Muscle layer of colon (tissue), 2 donors: Measurements from ENCODE around the gene KLHL13.

Source experiments
- H3K27ac ChIP-seq: one replicate; pipeline ENCODE4 v1.7.0; 2013; ENCODE audit warnings: low read depth, mild to moderate bottlenecking, low read length, moderate library complexity
- H3K27me3 ChIP-seq, 2 donors: one replicate each; pipeline ENCODE4 v1.7.0; 2013; ENCODE audit warnings: low read length in 2 of 2, mild to moderate bottlenecking in 2 of 2; ENCODE audit not compliant: insufficient read depth in 2 of 2, control insufficient read depth in 1 of 2
- H3K36me3 ChIP-seq: one replicate; pipeline ENCODE4 v1.7.0; 2013; ENCODE audit warnings: mild to moderate bottlenecking, low read length; ENCODE audit not compliant: insufficient read depth
- H3K4me1 ChIP-seq: one replicate; pipeline ENCODE4 v1.7.0; 2013; ENCODE audit warnings: mild to moderate bottlenecking, low read length; ENCODE audit not compliant: insufficient read depth
- H3K4me3 ChIP-seq, 2 donors: one replicate each; pipeline ENCODE4 v1.7.0; 2013; ENCODE audit warnings: low read length in 2 of 2, low read depth in 1 of 2, mild to moderate bottlenecking in 1 of 2, moderate library complexity in 1 of 2
- H3K9ac ChIP-seq: one replicate; pipeline ENCODE4 v1.7.0; 2013; ENCODE audit warnings: low read length
- H3K9me3 ChIP-seq: one replicate; pipeline ENCODE4 v1.7.0; 2013; ENCODE audit warnings: mild to moderate bottlenecking, low read length
- donor health status: abdominal sarcoma.
- donor health status: Adenocarcinoma of cecum.

Gene KLHL13

DNA sequence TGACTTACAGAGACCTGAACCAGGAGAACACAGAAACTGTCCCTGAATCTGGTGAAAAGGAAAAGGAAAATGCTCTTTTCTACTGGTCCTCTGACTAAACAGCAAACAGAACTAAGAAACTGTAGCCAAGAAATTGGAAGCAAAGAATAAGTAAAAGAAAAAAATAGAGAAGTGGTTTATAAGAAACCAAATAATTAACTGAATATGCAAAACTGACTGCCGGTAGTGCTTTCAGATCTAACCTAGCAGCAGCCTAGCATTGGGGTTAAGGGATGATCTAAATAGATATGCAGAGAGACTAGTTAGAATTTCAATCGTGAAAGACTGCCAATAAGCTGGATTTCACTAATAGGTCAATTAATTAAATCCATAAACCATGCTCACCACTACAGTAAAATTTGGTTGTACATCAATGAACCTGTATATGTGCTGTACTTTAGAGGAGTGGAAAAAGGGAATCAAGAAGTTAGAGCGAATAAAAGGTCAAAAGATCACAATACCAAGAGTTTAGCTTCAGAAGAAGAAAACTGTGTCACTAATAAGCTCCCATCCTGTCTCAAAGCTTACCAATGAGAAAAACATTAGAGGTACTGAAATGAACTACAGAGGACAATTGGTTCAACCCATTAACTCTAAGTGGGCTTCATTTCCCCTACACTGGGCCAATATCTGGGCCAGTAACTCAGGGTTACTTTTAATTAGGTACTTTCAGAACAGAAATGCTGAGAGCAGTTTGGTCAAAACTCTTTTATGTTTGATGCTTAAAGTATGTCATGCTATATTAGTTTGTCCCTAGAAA, 53.6 kb downstream of the KLHL13 start:
- H3K9me3 ChIP-seq, result no peaks in the 10 kb centered on the region
- no peaks in the 10 kb centered on the region for H3K36me3 ChIP-seq
- no peak overlapping the region for H3K27ac ChIP-seq
- H3K4me3 ChIP-seq, result no peak overlapping the region
- no peaks in the 10 kb centered on the region for H3K27me3 ChIP-seq
- H3K4me1 ChIP-seq, result no peaks in the 10 kb centered on the region
- no peak overlapping the region for H3K9ac ChIP-seq

DNA sequence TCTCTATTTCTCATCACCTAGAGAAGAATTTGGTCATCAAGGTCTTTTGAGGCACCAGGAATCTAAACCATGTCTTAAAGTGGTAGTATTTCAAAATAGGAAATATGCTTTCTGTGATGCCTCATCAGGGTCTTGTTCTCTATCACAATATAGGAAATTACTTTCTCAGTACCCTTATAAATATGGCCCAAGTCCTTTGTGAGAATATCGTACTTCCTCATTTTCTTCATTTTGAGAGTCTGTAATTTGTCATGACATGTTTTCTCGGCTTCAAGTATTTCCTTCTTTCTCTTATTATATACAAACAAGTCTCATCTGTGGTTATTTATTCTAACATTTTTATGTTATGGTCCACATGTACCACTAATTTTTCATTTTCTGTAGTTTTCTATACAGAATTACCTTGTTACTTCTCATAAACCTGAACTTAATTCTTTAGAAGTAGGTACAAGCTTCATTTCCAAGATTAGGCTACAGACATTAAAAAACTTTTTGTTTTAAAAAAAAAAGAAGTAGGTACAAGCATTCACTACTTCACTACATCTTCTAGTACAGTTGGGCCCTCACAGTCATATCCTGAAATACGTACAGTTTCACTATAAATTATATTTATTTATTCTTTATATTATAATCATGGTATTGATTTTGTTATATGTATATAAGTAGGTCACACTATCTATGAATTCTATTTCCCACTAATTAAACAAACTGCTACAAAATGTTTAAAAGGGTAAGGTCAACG, 54.4 kb downstream of the KLHL13 start:
- H3K9me3 ChIP-seq, result no peaks in the 10 kb centered on the region
- H3K36me3 ChIP-seq, result no peaks in the 10 kb centered on the region
- H3K4me1 ChIP-seq, result no peaks in the 10 kb centered on the region
- no peak overlapping the region for H3K9ac ChIP-seq
- no peak overlapping the region for H3K27ac ChIP-seq
- no peaks in the 10 kb centered on the region for H3K27me3 ChIP-seq
- no peak overlapping the region for H3K4me3 ChIP-seq

DNA sequence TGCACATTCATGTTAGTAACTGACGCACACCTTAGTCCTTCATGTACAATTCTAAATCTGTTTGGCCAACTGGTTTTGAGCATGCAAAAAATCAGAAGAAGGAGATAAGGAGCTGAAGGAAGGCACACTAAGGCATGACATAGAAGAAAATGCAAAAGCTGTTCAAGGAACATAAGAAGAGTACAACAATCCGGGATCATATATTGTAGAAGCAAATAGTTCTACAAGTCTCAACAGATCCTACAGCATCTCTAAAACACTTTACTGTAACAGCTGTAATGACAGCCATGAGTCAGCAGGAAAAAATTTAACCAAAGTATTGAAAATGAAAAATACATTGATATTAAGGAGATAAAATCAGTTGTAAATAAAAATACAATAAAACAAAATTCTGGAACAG, 57.7 kb downstream of the KLHL13 start:
- Histone ChIP-seq H3K27me3 (no peaks in the 10 kb centered on the region), H3K4me3 (no peak overlapping the region), H3K9ac (no peak overlapping the region), H3K9me3 (no peaks in the 10 kb centered on the region), H3K36me3 (no peaks in the 10 kb centered on the region), H3K27ac (no peak overlapping the region), H3K4me1 (no peaks in the 10 kb centered on the region)

DNA sequence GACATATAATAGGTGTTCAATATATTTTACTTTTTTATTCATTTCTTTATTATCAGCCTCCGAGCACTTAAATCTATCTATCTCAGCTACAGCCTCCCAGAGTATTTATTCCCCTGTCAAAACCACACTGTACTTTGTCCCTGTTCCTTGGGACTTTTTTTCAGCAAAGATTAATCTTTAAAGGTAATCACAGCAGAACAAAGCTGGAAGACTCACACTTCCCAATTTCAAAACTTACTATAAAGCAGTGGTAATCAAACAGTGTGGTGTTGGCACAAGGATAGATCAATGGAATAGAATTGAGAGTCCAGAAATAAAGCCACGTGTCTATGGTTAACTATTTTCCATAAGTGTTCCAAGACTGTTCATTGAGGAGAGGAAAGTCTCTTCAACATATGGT, 59.7 kb downstream of the KLHL13 start:
- Histone ChIP-seq H3K4me1 (no peaks in the 10 kb centered on the region), H3K27ac (no peak overlapping the region), H3K36me3 (no peaks in the 10 kb centered on the region), H3K27me3 (no peaks in the 10 kb centered on the region), H3K9ac (no peak overlapping the region), H3K4me3 (no peak overlapping the region), H3K9me3 (no peaks in the 10 kb centered on the region)

DNA sequence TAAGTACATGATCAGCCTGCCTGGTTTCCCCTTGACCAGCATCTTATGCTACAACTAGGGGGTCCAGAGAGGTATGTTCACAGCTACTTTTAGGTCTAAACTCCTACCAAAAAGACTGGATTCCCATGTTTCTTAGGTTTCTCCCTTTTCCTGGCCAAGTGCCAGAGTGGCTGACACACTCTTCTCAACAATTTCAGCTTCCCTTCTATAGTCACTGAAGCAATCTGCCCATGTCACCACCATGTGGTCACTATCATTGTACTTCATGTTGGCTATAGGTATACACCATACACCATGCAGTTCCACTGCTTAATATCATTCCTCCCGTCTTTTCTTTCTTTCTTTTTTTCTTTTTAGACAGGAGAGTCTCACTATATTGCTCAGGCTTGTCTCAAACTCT, 66.9 kb downstream of the KLHL13 start:
- H3K9ac ChIP-seq, result no peak overlapping the region
- H3K27ac ChIP-seq, result no peak overlapping the region
- H3K4me3 ChIP-seq, result no peak overlapping the region
- H3K9me3 ChIP-seq, result no peaks in the 10 kb centered on the region
- no peaks in the 10 kb centered on the region for H3K4me1 ChIP-seq
- no peaks in the 10 kb centered on the region for H3K36me3 ChIP-seq
- H3K27me3 ChIP-seq, result no peaks in the 10 kb centered on the region

DNA sequence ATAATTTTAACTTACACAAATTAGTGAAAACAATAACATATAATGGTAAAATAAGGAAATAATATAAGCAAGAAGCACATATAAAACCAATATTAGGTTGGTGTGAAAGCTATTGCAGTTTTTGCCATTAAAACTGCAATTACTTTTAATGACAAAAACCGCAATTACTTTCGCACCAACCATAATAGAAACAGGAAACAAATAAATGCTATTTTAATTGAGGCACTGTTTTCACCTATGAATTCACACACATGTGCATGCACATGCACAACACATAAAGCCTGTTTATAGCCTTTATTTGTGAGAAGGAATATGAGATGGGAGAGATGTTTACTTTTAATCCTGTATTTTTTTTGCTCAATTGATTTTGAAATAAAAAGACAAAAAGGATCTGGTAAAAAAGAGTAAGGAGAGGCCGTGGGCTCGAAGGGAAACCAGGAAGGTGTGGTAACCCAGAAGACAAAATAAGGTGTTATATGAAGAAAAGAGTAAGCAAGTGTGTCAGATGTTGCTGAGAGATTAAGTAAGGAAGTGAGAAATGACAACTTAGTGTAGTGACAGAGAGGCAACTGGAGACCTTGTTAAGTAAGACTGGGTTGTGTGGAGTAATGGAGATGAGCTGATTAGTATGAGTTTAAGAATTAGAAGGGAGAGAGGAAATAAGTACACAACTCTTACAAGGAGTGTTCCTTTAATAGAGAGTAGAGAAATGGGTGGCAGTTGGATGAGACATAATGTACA, 69.0 kb downstream of the KLHL13 start:
- H3K9me3 ChIP-seq, result no peaks in the 10 kb centered on the region
- H3K36me3 ChIP-seq, result no peaks in the 10 kb centered on the region
- no peaks in the 10 kb centered on the region for H3K4me1 ChIP-seq
- no peak overlapping the region for H3K4me3 ChIP-seq
- H3K27me3 ChIP-seq, result no peaks in the 10 kb centered on the region
- no peak overlapping the region for H3K9ac ChIP-seq
- no peak overlapping the region for H3K27ac ChIP-seq

DNA sequence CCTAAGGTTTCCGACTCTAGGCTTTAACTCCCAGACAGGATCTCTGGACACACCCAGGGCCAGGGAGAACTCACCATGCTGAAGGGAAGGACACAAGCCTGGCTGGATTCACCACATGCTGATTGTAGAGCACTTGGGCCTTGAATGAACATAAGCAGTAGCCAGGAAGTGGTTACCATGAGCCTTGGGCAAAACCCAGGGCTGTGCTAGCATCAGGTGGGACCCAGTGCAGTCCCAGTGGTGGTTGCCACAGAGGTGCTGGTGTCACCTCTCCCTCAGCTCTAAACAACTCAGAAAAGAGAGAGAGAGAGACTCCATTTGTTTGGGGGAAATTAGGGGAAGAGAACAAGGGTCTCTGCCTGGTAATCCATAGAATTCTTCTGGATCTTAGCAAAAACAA, 77.0 kb downstream of the KLHL13 start:
- Histone ChIP-seq H3K27ac (no peak overlapping the region), H3K9ac (no peak overlapping the region), H3K9me3 (no peaks in the 10 kb centered on the region), H3K36me3 (no peaks in the 10 kb centered on the region), H3K4me3 (no peak overlapping the region), H3K27me3 (no peaks in the 10 kb centered on the region), H3K4me1 (no peaks in the 10 kb centered on the region)

DNA sequence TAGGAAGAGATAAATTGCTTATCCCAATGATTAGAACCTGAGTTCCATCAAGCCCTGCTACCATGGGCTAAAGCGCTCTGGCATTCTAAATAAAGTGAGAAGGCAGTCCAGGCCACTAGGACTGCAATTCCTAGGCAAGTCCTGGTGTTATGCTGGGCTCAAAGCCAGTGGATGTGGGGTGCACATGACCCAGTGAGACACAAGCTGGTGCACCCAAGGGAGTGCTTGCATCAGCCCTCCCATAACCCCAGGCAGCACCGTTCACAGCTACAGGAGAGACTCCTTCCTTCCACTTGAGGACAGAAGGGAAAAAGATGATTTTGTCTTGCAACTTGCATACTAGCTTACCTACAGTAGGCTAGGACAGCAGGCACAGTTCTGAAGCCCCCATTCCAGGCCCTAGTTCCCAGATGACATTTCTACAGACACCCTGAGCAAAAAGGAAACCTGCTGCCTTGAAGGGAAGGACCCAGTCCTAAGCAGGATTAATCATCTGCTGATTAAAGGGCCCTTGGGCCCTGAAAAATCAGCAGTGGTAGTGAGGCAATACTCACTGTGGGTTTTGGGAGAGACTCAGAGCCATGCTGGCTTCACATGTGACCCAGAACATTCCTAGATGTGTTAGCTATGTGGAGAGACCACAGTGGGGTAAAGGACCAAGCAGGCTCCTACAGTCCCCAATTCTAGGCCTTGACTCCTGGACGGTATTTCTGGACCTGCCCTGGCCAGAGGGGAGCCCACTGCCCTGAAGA, 77.8 kb downstream of the KLHL13 start:
- Histone ChIP-seq H3K36me3 (no peaks in the 10 kb centered on the region), H3K4me1 (no peaks in the 10 kb centered on the region), H3K9ac (no peak overlapping the region), H3K9me3 (no peaks in the 10 kb centered on the region), H3K27me3 (no peaks in the 10 kb centered on the region), H3K27ac (no peak overlapping the region), H3K4me3 (no peak overlapping the region)

DNA sequence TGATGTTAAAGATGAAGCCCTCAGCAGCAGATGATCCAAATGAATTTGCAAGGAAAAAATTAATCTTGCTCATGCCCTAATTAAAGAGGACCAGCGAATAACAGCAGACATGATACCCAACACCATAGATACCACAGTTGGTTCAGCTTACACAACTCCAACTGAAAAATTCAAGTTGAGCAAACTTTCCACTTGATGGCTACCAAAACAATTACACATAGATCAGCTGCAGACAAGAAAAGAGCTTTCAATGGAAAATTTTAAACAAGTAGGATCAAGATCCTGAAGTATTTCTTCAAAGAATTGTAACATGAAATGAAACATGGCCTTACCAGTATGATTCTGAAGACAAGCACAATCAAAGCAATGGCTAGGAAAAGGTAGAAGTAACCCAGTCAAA, 90.0 kb downstream of the KLHL13 start:
- H3K27me3 ChIP-seq, result no peaks in the 10 kb centered on the region
- H3K4me1 ChIP-seq, result no peaks in the 10 kb centered on the region
- no peaks in the 10 kb centered on the region for H3K36me3 ChIP-seq
- H3K9me3 ChIP-seq, result no peaks in the 10 kb centered on the region
- H3K4me3 ChIP-seq, result no peak overlapping the region
- no peak overlapping the region for H3K27ac ChIP-seq
- no peak overlapping the region for H3K9ac ChIP-seq

DNA sequence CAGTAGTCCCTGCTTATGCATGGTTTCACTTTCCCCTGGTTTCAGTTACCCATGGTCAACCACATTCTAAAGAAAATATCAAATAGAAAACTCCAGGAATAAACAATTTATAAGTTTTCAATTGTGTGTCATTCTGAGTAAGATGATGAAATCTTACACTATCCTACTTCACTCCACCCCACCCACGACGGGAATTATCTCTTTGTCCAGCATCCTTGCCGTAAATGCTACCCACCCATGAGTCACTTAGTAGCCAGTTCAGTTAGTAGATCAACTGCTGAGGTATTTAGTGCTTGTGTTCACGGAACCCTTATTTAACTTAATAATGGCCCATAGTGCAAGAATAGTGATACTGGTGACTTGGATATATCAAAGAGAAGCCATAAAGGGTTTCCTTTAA, 91.4 kb downstream of the KLHL13 start:
- Histone ChIP-seq H3K9ac (no peak overlapping the region), H3K4me1 (no peaks in the 10 kb centered on the region), H3K36me3 (no peaks in the 10 kb centered on the region), H3K27ac (no peak overlapping the region), H3K27me3 (no peaks in the 10 kb centered on the region), H3K4me3 (no peak overlapping the region), H3K9me3 (no peaks in the 10 kb centered on the region)

DNA sequence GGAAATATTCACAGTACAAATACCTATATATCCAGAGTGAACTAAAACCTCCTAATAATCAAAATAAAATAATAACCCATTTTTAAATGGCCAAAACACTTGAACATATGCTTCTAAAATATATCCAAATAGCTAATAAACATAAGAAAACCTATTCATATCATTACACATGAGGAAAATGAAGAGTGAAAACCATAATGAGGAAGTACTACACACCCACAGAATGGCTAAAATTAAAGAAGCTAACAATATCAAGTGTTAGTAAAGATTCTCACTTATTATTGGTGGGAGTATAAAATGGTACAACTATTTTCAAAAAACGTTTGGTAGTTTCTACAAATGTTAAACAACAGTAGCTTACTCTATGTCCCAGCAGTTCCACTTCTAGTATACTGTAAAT, 92.1 kb downstream of the KLHL13 start:
- H3K27me3 ChIP-seq, result no peaks in the 10 kb centered on the region
- no peaks in the 10 kb centered on the region for H3K36me3 ChIP-seq
- no peak overlapping the region for H3K4me3 ChIP-seq
- H3K9ac ChIP-seq, result no peak overlapping the region
- H3K4me1 ChIP-seq, result no peaks in the 10 kb centered on the region
- no peaks in the 10 kb centered on the region for H3K9me3 ChIP-seq
- no peak overlapping the region for H3K27ac ChIP-seq
